ENCODE data around the gene CHCHD3. TPM values are rescaled to one million over a fixed set of nuclear protein-coding genes. Genes with fewer than 3 reads are reported as not detected.

Gene CHCHD3
- total RNA-seq, 1 experiment from 2014 or later: 114 TPM

- H3K4me3 Mint-ChIP-seq: no peak overlapping the region
- H3K9me3 Mint-ChIP-seq: no peaks in the 10 kb centered on the region
- H3K27me3 Mint-ChIP-seq (ENCODE audit: low read depth): no peaks in the 10 kb centered on the region
- CTCF ChIA-PET: no interaction called here
- POLR2A ChIA-PET: no interaction called here
- H3K36me3 Mint-ChIP-seq: 0 out of 2 replicates have a peak, but pooled peaks cover 1% of the 10 kb centered on the region
- ATAC-seq: peak; percentile 60; the same call in 1 of the 2 replicates
- TF ChIP-seq, protein P1, sequence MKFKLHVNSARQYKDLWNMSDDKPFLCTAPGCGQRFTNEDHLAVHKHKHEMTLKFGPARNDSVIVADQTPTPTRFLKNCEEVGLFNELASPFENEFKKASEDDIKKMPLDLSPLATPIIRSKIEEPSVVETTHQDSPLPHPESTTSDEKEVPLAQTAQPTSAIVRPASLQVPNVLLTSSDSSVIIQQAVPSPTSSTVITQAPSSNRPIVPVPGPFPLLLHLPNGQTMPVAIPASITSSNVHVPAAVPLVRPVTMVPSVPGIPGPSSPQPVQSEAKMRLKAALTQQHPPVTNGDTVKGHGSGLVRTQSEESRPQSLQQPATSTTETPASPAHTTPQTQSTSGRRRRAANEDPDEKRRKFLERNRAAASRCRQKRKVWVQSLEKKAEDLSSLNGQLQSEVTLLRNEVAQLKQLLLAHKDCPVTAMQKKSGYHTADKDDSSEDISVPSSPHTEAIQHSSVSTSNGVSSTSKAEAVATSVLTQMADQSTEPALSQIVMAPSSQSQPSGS (CRISPR knock-in tag; IDR thresholded peaks at IDR 0.05; ENCODE audit: borderline replicate concordance, low read depth): no peak
- TF ChIP-seq, protein P2, sequence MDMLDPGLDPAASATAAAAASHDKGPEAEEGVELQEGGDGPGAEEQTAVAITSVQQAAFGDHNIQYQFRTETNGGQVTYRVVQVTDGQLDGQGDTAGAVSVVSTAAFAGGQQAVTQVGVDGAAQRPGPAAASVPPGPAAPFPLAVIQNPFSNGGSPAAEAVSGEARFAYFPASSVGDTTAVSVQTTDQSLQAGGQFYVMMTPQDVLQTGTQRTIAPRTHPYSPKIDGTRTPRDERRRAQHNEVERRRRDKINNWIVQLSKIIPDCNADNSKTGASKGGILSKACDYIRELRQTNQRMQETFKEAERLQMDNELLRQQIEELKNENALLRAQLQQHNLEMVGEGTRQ (CRISPR knock-in tag; IDR thresholded peaks at IDR 0.05): no peak
- TF ChIP-seq TEAD1 (CRISPR knock-in tag; IDR thresholded peaks at IDR 0.05) (no peak), GRHL2 (CRISPR knock-in tag; IDR thresholded peaks at IDR 0.05; ENCODE audit: insufficient replicate concordance, severe bottlenecking) (no peak), ZBTB21 (CRISPR knock-in tag; IDR thresholded peaks at IDR 0.05; ENCODE audit: borderline replicate concordance) (no peak), FOXP1 (CRISPR knock-in tag; IDR thresholded peaks at IDR 0.05; ENCODE audit: borderline replicate concordance) (no peak), KAT7 (CRISPR knock-in tag; IDR thresholded peaks at IDR 0.05; ENCODE audit: borderline replicate concordance) (no peak), NFE2L1 (CRISPR knock-in tag; IDR thresholded peaks at IDR 0.05) (no peak), ZNF219 (CRISPR knock-in tag; IDR thresholded peaks at IDR 0.05; ENCODE audit: borderline replicate concordance) (no peak), TP53 (CRISPR knock-in tag; IDR thresholded peaks at IDR 0.05) (no peak), ZNF138 (CRISPR knock-in tag; conservative IDR thresholded peaks at IDR 0.05) (no peak), GTF2I (CRISPR knock-in tag; conservative IDR thresholded peaks at IDR 0.05) (no peak), ATF1 (CRISPR knock-in tag; IDR thresholded peaks at IDR 0.05) (no peak), RORB (CRISPR knock-in tag; IDR thresholded peaks at IDR 0.05) (no peak), ZNF317 (CRISPR knock-in tag; IDR thresholded peaks at IDR 0.05; ENCODE audit: borderline replicate concordance, low read depth) (no peak), FOXK1 (CRISPR knock-in tag; IDR thresholded peaks at IDR 0.05) (no peak)
- TF ChIP-seq, protein P3, sequence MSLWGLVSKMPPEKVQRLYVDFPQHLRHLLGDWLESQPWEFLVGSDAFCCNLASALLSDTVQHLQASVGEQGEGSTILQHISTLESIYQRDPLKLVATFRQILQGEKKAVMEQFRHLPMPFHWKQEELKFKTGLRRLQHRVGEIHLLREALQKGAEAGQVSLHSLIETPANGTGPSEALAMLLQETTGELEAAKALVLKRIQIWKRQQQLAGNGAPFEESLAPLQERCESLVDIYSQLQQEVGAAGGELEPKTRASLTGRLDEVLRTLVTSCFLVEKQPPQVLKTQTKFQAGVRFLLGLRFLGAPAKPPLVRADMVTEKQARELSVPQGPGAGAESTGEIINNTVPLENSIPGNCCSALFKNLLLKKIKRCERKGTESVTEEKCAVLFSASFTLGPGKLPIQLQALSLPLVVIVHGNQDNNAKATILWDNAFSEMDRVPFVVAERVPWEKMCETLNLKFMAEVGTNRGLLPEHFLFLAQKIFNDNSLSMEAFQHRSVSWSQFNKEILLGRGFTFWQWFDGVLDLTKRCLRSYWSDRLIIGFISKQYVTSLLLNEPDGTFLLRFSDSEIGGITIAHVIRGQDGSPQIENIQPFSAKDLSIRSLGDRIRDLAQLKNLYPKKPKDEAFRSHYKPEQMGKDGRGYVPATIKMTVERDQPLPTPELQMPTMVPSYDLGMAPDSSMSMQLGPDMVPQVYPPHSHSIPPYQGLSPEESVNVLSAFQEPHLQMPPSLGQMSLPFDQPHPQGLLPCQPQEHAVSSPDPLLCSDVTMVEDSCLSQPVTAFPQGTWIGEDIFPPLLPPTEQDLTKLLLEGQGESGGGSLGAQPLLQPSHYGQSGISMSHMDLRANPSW (CRISPR knock-in tag; conservative IDR thresholded peaks at IDR 0.05; ENCODE audit: low read depth): no peak
- TF ChIP-seq, protein P4, sequence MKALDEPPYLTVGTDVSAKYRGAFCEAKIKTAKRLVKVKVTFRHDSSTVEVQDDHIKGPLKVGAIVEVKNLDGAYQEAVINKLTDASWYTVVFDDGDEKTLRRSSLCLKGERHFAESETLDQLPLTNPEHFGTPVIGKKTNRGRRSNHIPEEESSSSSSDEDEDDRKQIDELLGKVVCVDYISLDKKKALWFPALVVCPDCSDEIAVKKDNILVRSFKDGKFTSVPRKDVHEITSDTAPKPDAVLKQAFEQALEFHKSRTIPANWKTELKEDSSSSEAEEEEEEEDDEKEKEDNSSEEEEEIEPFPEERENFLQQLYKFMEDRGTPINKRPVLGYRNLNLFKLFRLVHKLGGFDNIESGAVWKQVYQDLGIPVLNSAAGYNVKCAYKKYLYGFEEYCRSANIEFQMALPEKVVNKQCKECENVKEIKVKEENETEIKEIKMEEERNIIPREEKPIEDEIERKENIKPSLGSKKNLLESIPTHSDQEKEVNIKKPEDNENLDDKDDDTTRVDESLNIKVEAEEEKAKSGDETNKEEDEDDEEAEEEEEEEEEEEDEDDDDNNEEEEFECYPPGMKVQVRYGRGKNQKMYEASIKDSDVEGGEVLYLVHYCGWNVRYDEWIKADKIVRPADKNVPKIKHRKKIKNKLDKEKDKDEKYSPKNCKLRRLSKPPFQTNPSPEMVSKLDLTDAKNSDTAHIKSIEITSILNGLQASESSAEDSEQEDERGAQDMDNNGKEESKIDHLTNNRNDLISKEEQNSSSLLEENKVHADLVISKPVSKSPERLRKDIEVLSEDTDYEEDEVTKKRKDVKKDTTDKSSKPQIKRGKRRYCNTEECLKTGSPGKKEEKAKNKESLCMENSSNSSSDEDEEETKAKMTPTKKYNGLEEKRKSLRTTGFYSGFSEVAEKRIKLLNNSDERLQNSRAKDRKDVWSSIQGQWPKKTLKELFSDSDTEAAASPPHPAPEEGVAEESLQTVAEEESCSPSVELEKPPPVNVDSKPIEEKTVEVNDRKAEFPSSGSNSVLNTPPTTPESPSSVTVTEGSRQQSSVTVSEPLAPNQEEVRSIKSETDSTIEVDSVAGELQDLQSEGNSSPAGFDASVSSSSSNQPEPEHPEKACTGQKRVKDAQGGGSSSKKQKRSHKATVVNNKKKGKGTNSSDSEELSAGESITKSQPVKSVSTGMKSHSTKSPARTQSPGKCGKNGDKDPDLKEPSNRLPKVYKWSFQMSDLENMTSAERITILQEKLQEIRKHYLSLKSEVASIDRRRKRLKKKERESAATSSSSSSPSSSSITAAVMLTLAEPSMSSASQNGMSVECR (CRISPR knock-in tag; IDR thresholded peaks at IDR 0.05; ENCODE audit: borderline replicate concordance): no peak
- peak overlapping the region; percentile 5 for H3K27ac Mint-ChIP-seq
- H3K4me1 Mint-ChIP-seq: peaks cover 9% of the 10 kb centered on the region
- DNase-seq (ENCODE audit: low spot score): no peak
Observed at GRCh38 chr7:132819648-132820047, 262.2 kb downstream of the CHCHD3 start.

Measured in WTC11 (cell line).